ENCODE data around the gene ISCA1. TPM values are rescaled to one million over a fixed set of nuclear protein-coding genes. Genes with fewer than 3 reads are reported as not detected.

Gene ISCA1
- total and polyA plus RNA-seq, 2 of the 8 experiments (the other 6 are each of a cell fraction or from before 2014, with no cell fraction given) = 35.0 to 40.0 TPM

- TF ChIP-seq KDM1A (IDR thresholded peaks at IDR 0.05; ENCODE audit: borderline replicate concordance, low read length) (no peak), SIX5 (IDR thresholded peaks at IDR 0.05; ENCODE audit: low read depth, low read length) (no peak)
Measured at GRCh38 chr9:86308687-86309086, 26.3 kb upstream of the ISCA1 start (continued).

All from H1 (cell line).